ENCODE data around the gene TENT4B.

DNA sequence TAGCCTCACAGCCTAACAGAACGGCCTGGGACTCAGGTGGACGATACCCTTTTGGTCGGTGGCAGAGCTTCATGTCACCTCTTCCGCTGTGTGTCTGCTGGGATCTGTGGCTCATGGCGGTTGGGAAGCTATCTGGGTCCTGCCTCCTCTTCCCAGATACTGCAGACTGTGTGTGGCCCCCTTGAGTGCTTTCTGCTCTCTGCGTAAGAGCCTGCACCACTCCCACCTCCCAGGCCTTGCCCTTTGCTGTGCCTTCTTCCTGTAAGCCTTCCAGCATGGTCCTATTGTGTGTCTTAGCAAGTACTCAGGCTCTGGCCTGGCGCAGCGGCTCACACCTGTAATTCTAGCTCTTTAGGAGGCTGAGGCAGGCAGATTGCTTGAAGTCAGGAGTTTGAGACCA is 95.7 kb downstream of the TENT4B start:
- TF ChIP-seq, protein P1, sequence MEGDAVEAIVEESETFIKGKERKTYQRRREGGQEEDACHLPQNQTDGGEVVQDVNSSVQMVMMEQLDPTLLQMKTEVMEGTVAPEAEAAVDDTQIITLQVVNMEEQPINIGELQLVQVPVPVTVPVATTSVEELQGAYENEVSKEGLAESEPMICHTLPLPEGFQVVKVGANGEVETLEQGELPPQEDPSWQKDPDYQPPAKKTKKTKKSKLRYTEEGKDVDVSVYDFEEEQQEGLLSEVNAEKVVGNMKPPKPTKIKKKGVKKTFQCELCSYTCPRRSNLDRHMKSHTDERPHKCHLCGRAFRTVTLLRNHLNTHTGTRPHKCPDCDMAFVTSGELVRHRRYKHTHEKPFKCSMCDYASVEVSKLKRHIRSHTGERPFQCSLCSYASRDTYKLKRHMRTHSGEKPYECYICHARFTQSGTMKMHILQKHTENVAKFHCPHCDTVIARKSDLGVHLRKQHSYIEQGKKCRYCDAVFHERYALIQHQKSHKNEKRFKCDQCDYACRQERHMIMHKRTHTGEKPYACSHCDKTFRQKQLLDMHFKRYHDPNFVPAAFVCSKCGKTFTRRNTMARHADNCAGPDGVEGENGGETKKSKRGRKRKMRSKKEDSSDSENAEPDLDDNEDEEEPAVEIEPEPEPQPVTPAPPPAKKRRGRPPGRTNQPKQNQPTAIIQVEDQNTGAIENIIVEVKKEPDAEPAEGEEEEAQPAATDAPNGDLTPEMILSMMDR (conservative IDR thresholded peaks at IDR 0.05): no peak
- TF ChIP-seq EZH2 (IDR thresholded peaks at IDR 0.05; ENCODE audit: low read depth): no peak
